Measurements from ENCODE around the gene CHST12.
"Not testable (repeated sequence)": the region's sequence is repeated elsewhere in the genome, so short reads cannot be mapped to it uniquely, and the experiment has no call there.

CHST12 gene

DNA sequence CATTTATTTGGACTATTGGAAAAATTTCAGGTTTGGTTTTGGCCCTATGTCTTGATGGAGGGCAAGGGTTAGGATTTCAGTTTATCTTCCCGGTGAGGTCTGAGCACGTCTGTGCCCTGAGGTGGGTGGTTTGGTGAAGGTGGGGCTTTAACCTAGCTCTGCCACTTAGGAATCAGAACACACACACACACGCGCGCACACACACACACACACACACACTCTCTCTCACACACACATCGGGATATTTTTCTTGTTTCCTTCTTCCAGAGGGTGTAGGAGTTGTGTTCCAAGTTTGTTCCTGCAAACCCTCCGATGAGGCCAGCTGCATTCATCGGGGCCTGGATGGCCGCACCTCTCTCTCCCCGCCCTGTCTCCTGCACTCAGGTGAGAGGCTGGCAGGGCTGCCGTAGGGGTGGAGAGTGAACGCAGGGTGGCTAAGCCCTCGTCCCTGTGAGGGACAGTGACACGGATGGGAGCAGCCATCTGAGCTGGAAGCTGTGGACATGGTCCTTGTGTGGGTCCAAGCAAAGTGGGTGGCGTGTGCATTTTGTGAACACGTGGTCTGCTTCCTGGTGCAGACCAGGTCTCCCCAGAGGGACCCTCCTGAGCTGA lies 34.2 kb downstream of the CHST12 start:
- DNase-seq, result no peak

DNA sequence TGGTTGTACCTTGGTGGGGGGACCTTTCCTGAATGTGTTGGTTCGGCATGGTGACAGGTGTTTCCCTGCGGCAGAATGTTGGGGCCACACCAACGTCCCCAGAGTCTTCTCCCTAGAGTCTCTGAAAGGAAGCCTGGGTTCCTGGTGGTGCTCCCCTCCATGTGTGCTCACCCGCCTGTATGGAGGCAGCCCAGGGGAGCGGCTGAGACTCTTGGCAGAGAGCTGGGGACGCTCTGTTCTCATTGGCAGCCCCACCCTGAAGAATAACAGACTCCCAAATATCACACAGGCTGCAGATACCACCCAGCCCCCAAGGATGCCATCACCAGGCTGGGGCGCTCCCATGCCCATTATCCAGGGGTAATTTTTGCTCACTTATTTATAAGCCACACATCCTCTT lies 34.8 kb downstream of the CHST12 start:
- DNase-seq, result no peak

DNA sequence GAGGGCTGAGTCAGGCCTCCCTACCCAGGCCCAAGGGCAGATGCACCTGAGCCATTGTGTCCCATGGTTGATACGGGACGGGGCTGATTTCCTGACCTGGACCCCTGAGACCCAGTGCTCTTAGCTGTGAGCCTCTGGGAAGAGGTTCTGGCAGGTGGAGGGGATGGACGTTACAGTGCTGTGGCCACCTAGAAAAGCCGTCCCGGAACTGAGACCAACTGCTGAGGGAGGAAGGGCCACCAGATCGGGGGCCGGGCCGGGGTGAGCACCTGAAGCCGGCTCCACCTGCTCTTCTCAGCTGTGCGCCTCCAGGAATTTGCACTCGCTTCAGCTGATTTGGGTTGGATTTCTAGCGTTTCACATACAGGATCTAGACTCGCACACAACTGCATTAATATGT lies 35.4 kb downstream of the CHST12 start:
- no peak for DNase-seq

DNA sequence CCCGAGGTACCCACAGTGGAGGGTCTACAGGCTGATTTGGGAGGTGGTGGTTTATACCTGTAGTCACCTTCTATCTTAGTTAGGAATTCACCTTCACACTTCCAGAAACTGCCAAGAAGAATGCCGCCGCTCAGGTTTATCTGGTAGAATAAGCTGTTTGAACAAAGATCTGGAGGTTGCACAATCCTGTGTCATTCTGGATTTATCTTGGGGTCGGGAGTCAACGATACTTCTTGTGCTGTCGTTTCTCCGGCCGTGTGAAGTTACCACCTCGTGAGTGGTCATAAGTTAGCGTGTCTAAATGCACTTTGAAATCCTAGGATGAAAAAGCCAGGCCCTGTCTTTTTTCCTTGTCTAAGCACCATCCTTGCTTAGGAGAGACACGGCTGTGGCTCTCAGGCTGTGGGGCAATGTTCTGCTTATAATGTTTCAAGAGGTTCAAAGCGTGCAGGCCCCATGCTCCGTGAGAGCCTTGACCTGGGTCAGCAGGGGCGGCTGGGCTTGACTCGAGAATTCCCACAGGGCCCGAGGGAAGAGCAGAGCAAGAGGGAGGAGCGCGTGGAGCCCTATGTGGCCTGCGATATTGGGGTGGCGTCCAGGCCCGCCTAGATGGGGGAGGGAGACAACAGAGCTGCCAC lies 37.3 kb downstream of the CHST12 start:
- DNase-seq, result no peak

DNA sequence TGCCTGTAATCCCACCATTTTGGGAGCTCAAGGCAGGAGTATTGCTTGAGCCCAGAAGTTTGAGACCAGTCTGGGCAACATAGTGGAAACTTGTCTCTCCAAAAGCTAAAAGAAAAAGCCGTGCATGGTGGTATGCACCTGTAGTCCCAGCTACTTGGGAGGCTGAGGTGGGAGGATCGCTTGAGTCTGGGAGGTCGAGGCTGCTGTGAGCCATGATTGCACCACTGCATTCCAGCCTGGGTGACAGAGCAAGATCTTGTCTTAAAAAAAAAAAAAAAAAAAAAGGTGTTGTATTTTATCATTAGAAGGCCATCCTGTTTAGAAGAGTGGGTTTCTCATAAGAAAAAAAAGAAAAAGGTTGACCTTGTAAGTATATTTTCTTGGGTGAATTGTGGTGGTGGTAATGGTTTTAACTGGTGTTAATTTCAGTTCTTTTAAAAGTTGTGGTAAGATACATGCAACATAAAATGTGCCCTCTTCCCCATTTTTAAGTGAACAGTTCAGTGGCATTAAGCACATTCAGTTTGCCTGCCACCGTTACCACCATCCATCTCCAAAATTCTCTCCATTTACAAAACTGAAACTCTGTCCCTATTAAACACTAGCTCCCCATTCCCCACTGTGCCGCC lies 38.1 kb downstream of the CHST12 start:
- no peak for DNase-seq

DNA sequence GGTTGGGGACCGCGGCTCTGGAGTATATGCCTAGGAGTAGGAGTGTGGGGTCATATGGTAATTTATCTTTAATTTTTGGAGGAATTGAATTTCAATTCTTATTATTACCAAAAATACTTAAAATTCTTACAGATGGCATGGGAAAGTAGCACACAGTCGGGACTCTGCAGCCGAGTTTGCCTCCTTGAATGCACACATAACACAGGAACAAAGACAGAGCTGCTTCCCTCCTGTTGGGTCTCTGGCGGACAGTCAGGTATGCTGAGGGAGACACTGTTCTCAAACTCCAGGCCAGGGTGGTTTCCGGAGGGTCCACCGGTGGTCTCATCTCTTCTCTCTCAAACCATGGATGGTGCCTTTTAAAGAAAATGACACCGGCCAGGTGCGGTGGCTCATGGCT lies 40.1 kb downstream of the CHST12 start:
- no peak for DNase-seq

DNA sequence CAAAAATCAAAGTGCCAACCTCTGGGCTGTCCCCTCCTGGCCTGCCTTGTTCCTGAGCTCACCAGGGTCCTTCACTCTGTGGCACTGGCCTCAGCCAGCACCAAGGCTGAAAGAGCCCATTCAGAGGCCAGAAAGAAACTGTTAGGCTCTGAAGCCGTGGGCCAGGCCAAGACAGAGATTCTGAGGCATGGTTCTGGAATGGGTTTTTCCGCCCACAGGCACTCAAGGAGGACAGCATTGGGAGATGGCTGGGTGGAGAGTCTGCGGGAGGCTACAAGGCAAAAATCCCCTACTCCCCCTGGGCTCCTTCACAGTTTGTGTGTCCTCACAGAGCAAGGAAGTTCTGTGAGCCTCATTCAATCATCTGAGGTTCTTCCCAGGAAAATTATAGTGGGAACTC lies 41.1 kb downstream of the CHST12 start:
- DNase-seq, result no peak

DNA sequence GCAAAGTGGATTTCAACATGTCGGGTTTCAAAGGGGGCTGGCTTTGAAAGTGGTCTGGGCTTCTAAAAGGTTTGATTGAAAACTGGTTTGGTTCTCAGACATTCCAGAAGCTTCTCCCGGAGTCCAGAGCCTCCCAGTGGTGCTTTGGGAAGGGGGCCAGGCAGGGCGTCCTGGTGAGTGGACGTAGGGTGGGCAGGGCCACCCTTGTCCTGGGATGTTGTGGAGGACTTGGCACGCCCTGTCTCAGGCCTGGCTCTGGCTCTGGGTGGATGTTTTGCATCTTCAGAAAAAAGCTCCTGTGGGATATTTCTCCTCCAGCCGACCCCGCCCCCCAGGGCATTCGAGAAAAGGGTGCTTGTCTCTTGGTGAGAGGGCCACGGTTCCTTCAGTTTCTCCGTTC lies 41.6 kb downstream of the CHST12 start:
- DNase-seq, result no peak

DNA sequence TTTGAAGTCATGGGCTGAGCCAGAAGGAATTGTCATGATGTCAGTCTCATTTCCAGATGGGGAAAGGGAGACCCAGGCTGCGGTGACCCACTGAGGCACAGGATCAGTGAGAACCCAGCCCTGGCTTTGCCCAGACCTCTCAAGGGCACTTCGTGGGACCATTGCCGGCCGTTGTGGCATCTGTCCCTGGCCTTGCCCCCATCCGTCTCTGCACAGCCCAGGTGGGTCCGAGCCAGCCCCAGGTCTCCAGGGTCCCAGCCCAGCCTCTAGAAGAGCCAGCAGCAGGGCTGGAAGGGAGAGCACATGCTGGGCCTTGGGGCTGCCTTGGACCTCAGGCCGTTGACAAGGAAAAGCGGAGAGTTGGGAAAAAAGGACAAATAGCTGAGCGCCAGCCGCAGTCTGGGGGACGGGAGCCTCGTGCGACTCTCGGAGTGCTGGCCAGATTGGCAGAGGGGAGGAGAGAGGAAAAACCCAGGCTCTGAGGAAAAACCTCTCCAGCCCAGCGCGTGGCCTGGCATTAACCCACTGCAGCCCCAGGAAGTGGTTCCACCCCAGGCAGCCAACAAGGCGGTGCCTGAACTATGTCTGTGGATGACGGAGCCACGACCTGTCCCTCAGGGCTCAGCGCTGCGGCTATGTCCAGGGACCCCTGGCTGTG lies 42.6 kb downstream of the CHST12 start:
- no peak for DNase-seq

DNA sequence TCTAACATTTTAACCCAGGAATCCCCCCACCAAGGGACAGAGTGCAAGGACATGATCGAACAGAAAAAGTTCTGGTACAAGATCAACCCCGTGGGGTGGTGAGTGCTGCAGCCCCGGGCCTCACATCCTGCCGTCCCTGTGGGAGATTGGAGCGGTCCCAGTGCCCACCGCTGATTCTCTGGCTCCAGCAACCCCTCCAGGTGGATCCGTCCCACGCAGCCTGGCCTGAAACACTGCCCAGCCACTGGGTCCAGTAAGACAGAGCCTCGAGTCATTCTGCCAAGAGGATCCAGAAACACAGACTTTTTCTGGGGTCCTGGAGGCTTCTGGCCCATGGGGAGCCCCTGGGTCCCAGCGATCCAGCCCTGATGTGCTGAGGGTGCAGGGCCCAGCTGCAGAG lies 43.3 kb downstream of the CHST12 start:
- DNase-seq, result no peak

DNA sequence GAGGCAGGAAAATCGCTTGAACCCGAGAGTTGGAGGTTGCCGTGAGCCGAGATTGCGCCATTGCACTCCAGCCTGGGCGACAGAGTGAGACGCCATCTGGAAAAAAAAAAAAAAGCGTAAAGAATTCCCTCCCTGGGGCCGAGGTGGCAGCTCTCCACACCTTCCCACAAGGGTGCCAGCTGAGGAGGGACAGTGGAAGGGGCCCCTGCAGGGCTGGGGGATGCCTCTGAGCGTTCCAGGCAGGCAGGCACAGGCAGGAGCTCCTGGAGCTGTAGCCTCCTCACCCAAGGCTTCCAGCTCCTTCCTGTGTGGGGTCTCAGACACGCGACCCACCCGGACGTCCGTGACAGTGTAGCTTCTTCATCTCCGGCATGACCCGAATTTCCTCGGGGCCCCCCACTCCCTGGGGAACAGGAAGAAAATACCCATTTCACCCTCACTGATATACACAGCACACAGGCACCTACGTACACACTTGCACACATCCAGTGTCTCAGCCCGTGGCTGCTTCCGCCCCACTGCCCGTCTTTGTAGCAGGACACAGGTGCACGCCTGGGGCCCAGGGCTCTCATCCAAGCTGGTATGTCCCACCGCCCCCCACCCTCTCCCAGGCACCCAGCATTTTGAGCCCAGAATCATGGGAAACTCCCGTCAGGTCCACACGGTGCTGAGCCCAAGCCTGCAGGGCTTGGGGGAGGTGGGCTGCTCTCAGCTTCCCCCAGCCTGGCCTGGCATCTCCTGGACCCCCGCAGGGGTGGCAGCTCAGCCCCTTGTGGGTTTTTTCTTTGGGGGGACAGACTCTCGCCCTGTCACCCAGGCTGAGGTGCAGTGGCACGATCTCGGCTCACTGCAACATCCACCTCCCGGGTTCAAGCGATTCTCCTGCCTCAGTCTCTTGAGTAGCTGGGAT lies 47.0 kb downstream of the CHST12 start:
- no peak for DNase-seq

DNA sequence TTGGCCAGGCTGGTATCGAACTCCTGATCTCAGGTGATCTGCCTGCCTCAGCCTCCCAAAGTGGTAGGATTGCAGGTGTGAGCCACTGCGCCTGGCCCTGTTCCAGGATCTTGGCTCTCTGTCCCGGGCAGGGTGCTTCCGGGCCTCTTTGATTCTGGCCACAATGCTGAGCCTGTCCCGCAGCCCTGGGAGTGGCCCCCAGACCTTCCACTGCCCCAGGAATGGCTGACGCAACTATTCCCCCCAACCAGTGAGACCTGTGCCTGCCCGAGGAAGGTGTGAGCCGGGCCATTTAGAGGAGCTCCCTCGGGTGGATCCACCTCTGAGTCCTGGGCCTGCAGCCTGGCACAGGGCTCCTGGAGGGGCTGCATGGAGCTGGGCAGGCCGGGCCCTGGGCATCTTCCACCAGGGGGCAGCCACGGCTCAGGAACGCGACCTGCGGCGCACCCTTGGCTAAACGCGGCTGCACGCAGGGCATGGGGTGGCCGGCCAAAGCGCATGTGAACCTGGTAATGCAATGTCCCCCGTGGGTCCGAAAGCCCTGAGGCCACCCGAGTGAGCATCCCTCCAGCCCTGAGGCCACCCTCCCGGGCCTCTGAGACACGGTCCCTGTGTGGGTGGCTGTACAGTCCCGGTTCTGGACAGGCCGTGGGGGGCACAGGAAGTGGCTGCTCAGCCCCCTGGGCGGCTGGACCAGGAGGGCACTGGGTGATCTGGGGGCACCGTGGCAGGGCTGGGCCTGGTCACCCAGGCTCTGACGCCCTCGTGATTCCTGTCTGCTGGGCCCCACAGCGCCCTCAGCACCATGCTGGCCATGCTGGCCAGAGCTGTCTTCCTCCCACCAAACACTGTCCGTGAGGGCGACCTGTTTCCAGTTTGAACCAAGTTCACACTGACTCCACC lies 48.0 kb downstream of the CHST12 start:
- peak; percentile 35 for DNase-seq

DNA sequence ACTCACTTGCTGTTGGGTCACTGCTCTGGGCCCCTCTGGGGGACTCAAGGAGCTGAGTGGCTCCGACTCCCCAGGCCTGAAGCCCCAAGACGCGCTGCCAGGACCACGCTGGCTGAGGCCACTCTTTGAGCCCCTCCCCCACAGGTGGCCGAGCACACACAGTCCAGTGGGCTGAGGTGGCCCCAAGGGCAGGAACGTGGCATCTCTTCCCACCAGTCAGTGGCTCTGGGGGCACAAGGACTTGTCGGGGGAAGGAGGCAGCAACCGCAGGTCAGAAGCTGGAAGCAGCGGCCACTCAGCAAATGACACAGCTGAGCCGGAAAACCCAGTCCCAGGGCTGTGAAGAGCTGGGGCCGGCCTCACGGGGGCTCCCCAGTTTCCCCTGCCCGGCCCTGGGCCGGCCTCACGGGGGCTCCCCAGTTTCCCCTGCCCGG lies 48.7 kb downstream of the CHST12 start:
- no peak for DNase-seq

DNA sequence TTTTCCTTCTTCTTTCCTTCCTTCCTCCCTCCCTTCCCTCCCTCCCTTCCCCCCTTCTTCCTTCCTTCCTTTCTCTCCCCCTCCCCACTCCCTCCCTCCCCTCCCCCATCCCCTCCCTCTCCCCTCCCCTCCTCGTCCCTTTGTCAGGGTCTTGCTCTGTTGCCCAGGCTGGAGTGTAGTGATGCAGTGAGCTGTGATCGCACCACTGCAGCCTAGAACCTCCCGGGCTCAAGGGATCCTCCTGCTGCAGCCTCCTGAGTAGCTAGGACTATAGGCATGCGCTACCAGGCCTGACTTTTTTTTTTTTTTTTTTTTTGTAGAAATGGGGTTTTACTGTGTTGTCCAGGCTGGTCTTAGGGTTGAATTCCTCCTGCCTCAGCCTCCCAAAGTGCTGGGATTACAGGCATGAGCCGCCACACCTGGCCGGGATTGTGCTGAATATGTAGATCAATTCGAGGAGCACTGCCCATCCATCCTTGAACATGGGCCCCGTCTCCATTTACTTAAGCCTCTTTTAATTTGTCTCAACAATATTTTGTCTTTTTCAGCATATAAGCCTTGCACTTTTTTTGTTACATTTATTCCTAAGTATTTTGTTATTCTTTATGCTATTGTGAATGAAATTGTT lies 49.3 kb downstream of the CHST12 start:
- DNase-seq, result no peak

DNA sequence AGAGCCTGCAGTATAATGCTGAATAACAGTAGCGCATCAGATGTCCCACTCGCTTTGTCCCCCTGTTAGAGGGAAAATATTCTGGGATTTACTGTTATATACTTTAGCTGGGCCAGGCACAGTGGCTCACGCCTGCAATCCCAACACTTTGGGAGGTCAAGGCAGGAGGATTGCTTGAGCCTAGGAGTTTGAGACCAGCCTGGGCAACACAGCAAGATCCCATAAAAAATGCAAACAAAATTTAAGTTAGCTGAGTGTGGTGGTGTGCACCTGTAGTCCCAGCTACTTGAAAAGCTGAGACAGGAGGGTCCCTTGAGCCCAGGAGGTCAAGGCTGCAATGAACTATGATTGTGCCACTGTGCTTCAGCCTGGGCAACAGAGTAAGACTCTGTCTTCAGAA lies 50.4 kb downstream of the CHST12 start:
- not testable (repeated sequence) for DNase-seq

DNA sequence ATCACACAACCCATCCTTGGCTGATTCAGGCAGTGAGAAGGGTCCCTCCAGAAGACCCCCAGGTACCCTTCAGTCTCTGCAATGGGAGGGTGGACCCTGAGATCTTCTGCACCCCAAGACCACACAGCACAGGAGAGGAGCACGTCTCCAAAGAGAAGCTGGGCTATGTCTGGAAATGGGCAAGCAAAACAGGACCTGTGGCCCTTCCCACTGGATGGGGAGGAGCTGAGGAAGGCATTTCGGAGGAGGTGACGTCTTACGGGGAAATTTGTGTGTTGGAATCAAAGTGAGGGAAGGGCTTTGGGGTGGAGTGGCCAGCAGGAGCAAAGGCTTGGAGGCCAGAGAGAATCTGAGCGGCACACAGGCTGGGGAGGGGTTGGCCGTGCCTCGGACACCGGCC lies 56.3 kb downstream of the CHST12 start:
- no peak for DNase-seq

DNA sequence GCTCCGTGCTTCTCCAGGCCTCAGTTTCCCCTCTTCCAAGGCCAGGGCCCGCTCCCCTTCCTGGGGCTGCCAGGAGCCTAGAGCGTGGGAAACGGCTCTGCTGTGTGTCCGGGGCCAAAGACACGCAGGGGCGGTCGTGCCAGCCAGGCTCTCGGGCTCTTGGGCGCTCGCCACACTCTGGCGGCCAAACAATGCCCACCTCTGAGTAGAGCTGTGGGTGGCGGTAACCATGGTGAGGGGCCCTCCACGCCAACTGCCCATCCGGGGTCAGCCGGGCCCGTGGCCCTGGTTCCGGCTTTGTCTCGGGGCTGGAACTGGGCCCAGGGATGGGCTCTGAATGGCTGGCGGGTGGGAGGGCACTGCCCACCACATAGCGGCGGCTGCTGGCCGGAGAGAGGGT lies 56.8 kb downstream of the CHST12 start:
- no peak for DNase-seq

DNA sequence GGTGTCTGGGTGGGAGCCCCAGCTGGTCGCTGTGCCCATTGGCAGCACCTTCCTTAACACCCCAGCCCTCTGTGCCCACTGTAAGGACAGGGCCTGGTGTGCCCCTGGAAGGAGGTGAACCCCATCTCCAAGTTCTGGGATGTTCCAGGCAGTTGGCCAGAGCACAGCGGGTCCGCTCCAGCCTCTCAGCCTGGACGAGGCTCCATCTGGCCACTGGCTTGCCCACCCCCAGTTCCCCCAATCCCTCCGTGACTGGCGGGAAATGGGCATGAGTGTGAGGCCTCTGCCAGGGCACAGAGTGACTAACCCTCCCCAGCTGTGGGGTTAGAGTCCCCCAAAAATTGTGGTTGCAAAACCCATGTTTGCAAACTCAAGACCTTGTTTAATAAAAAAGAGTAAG lies 57.2 kb downstream of the CHST12 start:
- no peak for DNase-seq

DNA sequence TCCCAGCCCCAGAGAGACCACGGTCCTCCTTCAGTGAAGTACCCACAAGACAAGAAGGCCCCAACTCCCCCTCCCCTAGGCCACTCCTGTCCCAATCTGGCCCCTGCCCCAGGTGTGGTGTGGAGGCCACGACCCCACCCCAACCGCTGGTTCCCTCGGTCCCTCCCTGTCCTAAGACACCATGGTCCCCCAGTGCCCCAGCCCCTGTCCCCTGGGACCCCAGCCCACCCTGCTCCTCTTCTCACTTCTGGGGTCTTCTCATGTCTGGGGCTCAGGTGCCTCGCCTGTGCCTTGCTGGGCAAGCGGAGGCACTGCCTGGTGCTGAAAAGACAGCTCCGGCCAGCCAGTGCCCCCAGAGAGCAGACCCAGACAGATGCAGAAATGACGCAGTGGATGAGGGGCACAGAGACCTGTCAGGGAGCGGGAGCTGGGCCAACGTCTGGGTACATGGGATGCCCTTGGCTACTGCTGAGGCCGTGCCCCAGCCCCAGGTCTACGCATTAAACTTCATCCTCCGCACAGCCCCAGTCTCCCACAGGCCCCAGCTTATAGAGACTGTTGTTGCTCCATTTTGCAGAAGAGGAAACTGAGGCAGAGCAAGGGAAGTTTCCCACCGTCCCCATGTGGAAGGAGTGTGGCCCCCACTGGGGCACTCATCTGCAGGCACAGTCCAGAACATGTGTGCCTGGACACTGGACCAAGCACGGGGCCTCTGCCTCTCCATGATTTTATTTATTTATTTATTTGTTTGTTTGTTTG lies 58.0 kb downstream of the CHST12 start:
- no peak for DNase-seq

DNA sequence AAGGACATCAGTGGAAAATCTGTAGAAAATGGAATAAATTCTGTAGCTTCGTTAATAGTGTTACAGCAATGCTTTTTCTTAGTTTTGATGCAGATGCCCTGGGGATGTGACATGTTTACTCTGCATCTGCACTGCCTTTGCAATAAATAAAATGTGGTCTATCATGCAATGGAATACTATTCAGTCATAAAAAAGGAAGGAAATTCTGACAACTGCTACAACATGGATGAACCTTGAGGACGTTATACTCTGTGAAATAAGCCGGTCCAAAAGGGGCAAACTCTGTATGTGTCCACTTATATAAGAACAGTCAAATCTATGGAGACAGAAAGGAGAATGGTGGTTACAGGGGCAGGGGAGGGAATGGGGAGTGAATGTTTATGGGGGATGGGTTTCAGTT lies 59.3 kb downstream of the CHST12 start:
- DNase-seq, result no peak

DNA sequence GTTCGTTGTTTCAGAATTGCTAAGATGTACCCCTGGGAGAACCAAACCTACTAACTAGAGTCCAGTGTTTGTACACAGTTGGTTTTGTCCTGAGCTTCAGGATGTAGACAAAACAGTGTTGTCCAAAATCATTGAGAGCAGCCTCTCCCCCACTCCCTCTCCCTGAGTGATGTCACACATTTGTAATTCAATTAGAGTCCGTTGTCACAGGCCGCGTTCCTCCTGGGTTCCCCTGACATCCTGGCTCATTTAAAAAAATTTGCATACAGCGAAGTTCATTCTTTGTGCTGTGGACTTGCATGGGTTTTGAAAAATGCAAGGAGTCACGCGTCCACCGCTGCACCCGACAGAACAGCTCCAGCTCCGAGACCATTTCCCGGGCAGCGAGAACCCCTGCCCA lies 62.5 kb downstream of the CHST12 start:
- DNase-seq, result no peak
